ENCODE data around the gene METTL27.
A peak's percentile ranks its signal among the peaks of the same experiment; 100 is the strongest.
"Not testable (repeated sequence)": the region's sequence is repeated elsewhere in the genome, so short reads cannot be mapped to it uniquely, and the experiment has no call there.

The METTL27 gene

GRCh38 chr7:73809467-73809951 lies 32.8 kb downstream of the METTL27 start:
- no peak for TF ChIP-seq CTCF (IDR thresholded peaks at IDR 0.05)
- H3K27ac Mint-ChIP-seq: no peak overlapping the region
- peaks cover 5% of the 10 kb centered on the region for H3K9me3 Mint-ChIP-seq
- H3K27me3 Mint-ChIP-seq (ENCODE audit: low read depth, poor library complexity): peaks cover 17% of the 10 kb centered on the region
- no peak for DNase-seq
- H3K4me3 Mint-ChIP-seq: no peak overlapping the region
- H3K4me1 Mint-ChIP-seq: peaks cover 13% of the 10 kb centered on the region
- no peaks in the 10 kb centered on the region for H3K36me3 Mint-ChIP-seq (ENCODE audit: low read depth)

DNA sequence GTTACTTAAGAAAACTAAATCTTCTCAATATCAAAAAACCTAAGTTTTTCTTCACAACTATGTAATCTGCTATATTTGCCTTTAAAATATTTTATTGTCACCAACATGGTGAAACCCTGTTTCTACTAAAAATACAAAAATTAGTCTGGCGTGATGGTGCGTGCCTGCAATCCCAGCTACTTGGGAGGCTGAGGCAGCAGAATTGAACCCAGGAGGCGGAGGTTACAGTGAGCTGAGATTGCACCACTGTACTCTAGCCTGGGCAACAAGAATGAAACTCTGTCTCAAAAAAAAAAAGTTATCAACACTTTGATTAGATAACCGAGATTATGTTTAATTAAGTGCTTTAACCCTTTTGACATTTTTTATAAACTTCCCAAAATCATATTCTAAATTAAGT lies 39.9 kb downstream of the METTL27 start:
- DNase-seq: no peak
- TF ChIP-seq CTCF (IDR thresholded peaks at IDR 0.05): no peak
- H3K27me3 Mint-ChIP-seq (ENCODE audit: low read depth, poor library complexity): peaks cover 3% of the 10 kb centered on the region
- H3K9me3 Mint-ChIP-seq: peaks cover 9% of the 10 kb centered on the region
- H3K36me3 Mint-ChIP-seq (ENCODE audit: low read depth): no peaks in the 10 kb centered on the region
- no peak overlapping the region for H3K27ac Mint-ChIP-seq
- H3K4me3 Mint-ChIP-seq: no peak overlapping the region
- peaks cover 14% of the 10 kb centered on the region for H3K4me1 Mint-ChIP-seq

- peaks cover 14% of the 10 kb centered on the region for H3K4me1 Mint-ChIP-seq
- DNase-seq: no peak
- H3K27me3 Mint-ChIP-seq (ENCODE audit: low read depth, poor library complexity): no peaks in the 10 kb centered on the region
- H3K27ac Mint-ChIP-seq: no peak overlapping the region
- no peaks in the 10 kb centered on the region for H3K36me3 Mint-ChIP-seq (ENCODE audit: low read depth)
- no peak overlapping the region for H3K4me3 Mint-ChIP-seq
- peaks cover 9% of the 10 kb centered on the region for H3K9me3 Mint-ChIP-seq
- TF ChIP-seq CTCF (IDR thresholded peaks at IDR 0.05): no peak
Measured at GRCh38 chr7:73801577-73801976, 40.7 kb downstream of the METTL27 start.

GRCh38 chr7:73799282-73800141 lies 42.8 kb downstream of the METTL27 start:
- DNase-seq: no peak
- Mint-ChIP-seq H3K27me3 (ENCODE audit: low read depth, poor library complexity) (no peaks in the 10 kb centered on the region), H3K4me1 (peaks cover 11% of the 10 kb centered on the region), H3K9me3 (peaks cover 19% of the 10 kb centered on the region), H3K4me3 (no peak overlapping the region), H3K27ac (peak overlapping the region; percentile 79), H3K36me3 (ENCODE audit: low read depth) (no peaks in the 10 kb centered on the region)
- no peak for TF ChIP-seq CTCF (IDR thresholded peaks at IDR 0.05)

DNA sequence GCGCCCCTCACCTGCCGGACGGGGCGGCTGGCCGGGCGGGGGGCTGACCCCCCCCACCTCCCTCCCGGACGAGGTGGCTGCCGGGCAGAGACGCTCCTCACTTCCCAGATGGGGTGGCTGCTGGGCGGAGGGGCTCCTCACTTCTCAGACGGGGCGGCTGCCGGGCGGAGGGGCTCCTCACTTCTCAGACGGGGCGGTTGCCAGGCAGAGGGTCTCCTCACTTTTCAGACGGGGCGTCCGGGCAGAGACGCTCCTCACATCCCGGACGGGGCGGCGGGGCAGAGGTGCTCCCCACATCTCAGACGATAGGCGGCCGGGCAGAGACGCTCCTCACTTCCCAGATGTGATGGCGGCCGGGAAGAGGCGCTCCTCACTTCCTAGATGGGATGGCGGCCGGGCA lies 45.1 kb downstream of the METTL27 start:
- H3K27me3 Mint-ChIP-seq (ENCODE audit: low read depth, poor library complexity); H3K27ac Mint-ChIP-seq; H3K36me3 Mint-ChIP-seq (ENCODE audit: low read depth); H3K4me3 Mint-ChIP-seq; DNase-seq: not testable (repeated sequence)
- H3K4me1 Mint-ChIP-seq: peaks cover 29% of the 10 kb centered on the region
- peaks cover 19% of the 10 kb centered on the region for H3K9me3 Mint-ChIP-seq

DNA sequence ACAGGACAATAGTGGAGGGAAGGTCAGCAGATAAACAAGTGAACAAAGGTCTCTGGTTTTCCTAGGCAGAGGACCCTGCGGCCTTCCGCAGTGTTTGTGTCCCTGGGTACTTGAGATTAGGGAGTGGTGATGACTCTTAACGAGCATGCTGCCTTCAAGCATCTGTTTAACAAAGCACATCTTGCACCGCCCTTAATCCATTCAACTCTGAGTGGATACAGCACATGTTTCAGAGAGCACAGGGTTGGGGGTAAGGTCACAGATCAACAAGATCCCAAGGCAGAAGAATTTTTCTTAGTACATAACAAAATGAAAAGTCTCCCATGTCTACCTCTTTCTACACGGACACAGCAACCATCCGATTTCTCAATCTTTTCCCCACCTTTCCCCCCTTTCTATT lies 45.7 kb downstream of the METTL27 start:
- H3K27me3 Mint-ChIP-seq (ENCODE audit: low read depth, poor library complexity); DNase-seq; H3K4me3 Mint-ChIP-seq; H3K36me3 Mint-ChIP-seq (ENCODE audit: low read depth); H3K27ac Mint-ChIP-seq: not testable (repeated sequence)
- peaks cover 23% of the 10 kb centered on the region for H3K9me3 Mint-ChIP-seq
- H3K4me1 Mint-ChIP-seq: peaks cover 34% of the 10 kb centered on the region

DNA sequence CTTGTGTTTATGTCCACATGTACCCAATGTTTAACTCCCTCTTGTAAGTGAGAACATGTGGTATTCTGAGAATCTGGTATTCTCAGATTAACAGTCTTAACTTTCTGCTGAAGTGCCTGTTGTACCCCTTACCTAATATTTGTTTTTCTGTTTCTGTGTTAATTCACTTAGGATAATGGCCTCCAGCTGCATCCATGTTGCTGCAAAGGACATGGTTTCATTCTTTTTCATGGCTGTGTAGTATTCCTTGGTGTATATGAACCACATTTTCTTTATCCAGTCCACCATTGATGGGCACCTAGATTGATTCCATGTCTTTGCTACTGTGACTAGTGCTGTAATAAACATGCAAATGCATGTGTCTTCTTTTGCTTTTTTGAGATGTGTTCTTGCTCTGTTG lies 47.1 kb downstream of the METTL27 start:
- H3K36me3 Mint-ChIP-seq (ENCODE audit: low read depth); H3K27me3 Mint-ChIP-seq (ENCODE audit: low read depth, poor library complexity); H3K4me3 Mint-ChIP-seq; DNase-seq; H3K27ac Mint-ChIP-seq: not testable (repeated sequence)
- H3K4me1 Mint-ChIP-seq: peaks cover 34% of the 10 kb centered on the region
- H3K9me3 Mint-ChIP-seq: peaks cover 34% of the 10 kb centered on the region

DNA sequence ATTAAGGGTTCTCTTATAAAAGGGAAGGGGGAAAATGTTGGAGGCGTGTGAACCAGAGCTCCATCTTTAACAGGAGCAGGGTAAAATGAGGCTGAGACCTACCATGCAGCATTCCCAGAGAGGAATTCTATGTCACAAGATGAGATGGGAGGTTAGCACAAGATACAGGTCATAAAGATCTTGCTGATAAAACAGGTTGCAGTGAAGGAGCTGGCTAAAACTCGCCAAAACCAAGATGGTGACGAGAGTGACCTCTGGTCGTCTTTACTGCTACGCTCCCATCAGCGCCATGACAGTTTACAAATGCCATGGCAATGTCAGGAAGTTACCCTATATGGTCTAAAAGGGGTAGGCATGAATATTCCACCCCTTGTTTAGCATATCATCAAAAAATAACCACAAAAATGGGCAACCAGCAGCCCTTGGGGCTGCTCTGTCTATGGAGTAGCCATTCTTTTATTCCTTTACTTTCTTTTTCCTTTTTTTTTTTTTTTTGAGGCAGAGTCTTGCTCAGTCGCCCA lies 51.1 kb downstream of the METTL27 start:
- H3K36me3 Mint-ChIP-seq (ENCODE audit: low read depth); H3K27me3 Mint-ChIP-seq (ENCODE audit: low read depth, poor library complexity); H3K4me3 Mint-ChIP-seq; H3K27ac Mint-ChIP-seq; DNase-seq: not testable (repeated sequence)
- Mint-ChIP-seq H3K4me1 (peaks cover 26% of the 10 kb centered on the region), H3K9me3 (peaks cover 42% of the 10 kb centered on the region)

Data from nephron progenitor cell (in vitro differentiated cells).